GM12878 (cell line): ENCODE data around the gene SPINT1. TPM values are rescaled to one million over a fixed set of nuclear protein-coding genes. Genes with fewer than 3 reads are reported as not detected.

Experiments
- ATAC-seq: fragments of 200-7000 bp; cut with Tn5 transposase; 3 replicates; pipeline ENCODE4 v1.9.1; 2020; ENCODE audit warnings: mild to moderate bottlenecking, moderate library complexity
- BruUV-seq: library from RNA; stranded (reverse); fragments of 400-500 nt; replicated peaks from 2 replicates; lab custom pipeline; 2021; lab: Mats Ljungman, UMichigan
- CTCF ChIA-PET: fragments of 300-600 bp; sonication (Branson Sonifier 250); formaldehyde crosslinking; extraction: SDS; loops from one replicate; lab custom pipeline; 2021; ENCODE audit warnings: inconsistent platforms; lab: Yijun Ruan, JAX
- POLR2A ChIA-PET: fragments of 350-600 bp; formaldehyde crosslinking; extraction: SDS; loops from one replicate; lab custom pipeline; 2021; ENCODE audit warnings: inconsistent platforms; lab: Charles Lee
- RAD21 ChIA-PET: fragments of 300-600 bp; sonication (Branson Sonifier 250); formaldehyde crosslinking; loops from one replicate; lab custom pipeline; 2023; ENCODE audit warnings: antibody characterized with exemption; ENCODE audit not compliant: unreplicated experiment; lab: Charles Lee
- SMC1A ChIA-PET: fragments of 300-600 bp; sonication (Branson Sonifier 250); formaldehyde crosslinking; loops from one replicate; lab custom pipeline; 2023; ENCODE audit not compliant: unreplicated experiment, uncharacterized antibody; lab: Charles Lee
- DNase-seq: peaks from one replicate; pipeline ENCODE4 v3.0.0-alpha.2; 2011; ENCODE audit warnings: low read depth, low spot score
- FAIRE-seq: peaks from 3 replicates; lab custom pipeline; 2011; peaks lifted over from hg19 to GRCh38; lab: Jason Lieb, UNC
- H2AFZ ChIP-seq: 2 replicates; pipeline ENCODE4 v1.6.0; 2011; ENCODE audit warnings: low read depth, low read length, control low read depth; ENCODE audit not compliant: control insufficient read depth
- H3K27ac ChIP-seq: 2 replicates; pipeline ENCODE4 v1.5.1; 2011; ENCODE audit warnings: control low read depth; ENCODE audit not compliant: control insufficient read depth, insufficient read depth
- H3K27me3 ChIP-seq, 2 experiments: replicated peaks in 1 of 2; 2 replicates each; pipeline versions ENCODE4 v1.6.0 to v1.6.1; 2011; ENCODE audit warnings: low read length in 1 of 2; ENCODE audit not compliant: control insufficient read depth in 2 of 2, insufficient read depth in 2 of 2
- H3K36me3 ChIP-seq, 2 experiments: 2 replicates each; pipeline ENCODE4 v1.5.1; 2011; ENCODE audit warnings: low read length in 1 of 2; ENCODE audit not compliant: control insufficient read depth in 2 of 2, insufficient read depth in 2 of 2
- H3K4me1 ChIP-seq: 2 replicates; pipeline ENCODE4 v1.6.1; 2011; ENCODE audit warnings: mild to moderate bottlenecking, low read length, moderate library complexity, mixed read lengths; ENCODE audit not compliant: control insufficient read depth, insufficient read depth
- H3K4me2 ChIP-seq: 2 replicates; pipeline ENCODE4 v1.6.0; 2011; ENCODE audit warnings: control low read depth; ENCODE audit not compliant: control insufficient read depth, insufficient read depth
- H3K4me3 ChIP-seq: fragments of 200-600 bp; sonication (generic); 2 replicates; pipeline ENCODE4 v1.5.1; 2016
- H3K79me2 ChIP-seq: 2 replicates; pipeline ENCODE4 v1.6.0; 2011; ENCODE audit warnings: low read length; ENCODE audit not compliant: control insufficient read depth, insufficient read depth
- H3K9ac ChIP-seq: 2 replicates; pipeline ENCODE4 v1.8.0; 2011; ENCODE audit warnings: low read length, control low read depth, mixed read lengths; ENCODE audit not compliant: control insufficient read depth, insufficient read depth
- H3K9me3 ChIP-seq: replicated peaks from 3 replicates; pipeline ENCODE4 v1.5.1; 2011; ENCODE audit warnings: mild to moderate bottlenecking, low read length; ENCODE audit not compliant: control insufficient read depth, insufficient read depth
- H4K20me1 ChIP-seq: 2 replicates; pipeline ENCODE4 v1.6.0; 2011; ENCODE audit not compliant: control insufficient read depth, insufficient read depth
- ELK1 ChIP-seq: IDR thresholded peaks from 2 replicates; pipeline ENCODE4 v1.6.1; 2012; ENCODE audit warnings: low read depth, low read length, improper control_type of control experiment
- HDAC2 ChIP-seq: fragments of 200-600 bp; sonication (generic); IDR thresholded peaks from 2 replicates; pipeline ENCODE4 v1.6.1; 2017
- WGBS: methylation state at CpG from one replicate; pipeline ENCODE4 v1.1.6; 2016; ENCODE audit warnings: low lambda C conversion rate; ENCODE audit not compliant: insufficient replicate concordance, insufficient coverage; ENCODE audit errors: missing lambda C conversion rate; 5-methylcytosine and 5-hydroxymethylcytosine counted together
- in situ Hi-C: fragments of 300-500 bp; cut with MboI; formaldehyde crosslinking; loops from 9 replicates; pipeline ENCODE4 v1.14.3; 2018; ENCODE audit warnings: mixed read lengths
- intact Hi-C: fragments of 100-400 bp; cut with micrococcal nuclease; formaldehyde crosslinking; loops from one replicate; pipeline ENCODE4 v1.14.2; 2022; ENCODE audit not compliant: unreplicated experiment
- polyA plus RNA-seq, 11 experiments: library from polyadenylated mRNA; depleted of rRNA in 4 of 11; unstranded in 6 of 11; stranded (reverse) in 5 of 11; fragments of >200 nt; fragmentation: Nextera tagmentation in 4 of 11; fragmentation: Illumina TruSeq in 1 of 11; extraction: Ambion mirVana in 4 of 11; extraction: Trizol in 1 of 11; gene quantifications; 1 replicate in 1 of 11; 2 replicates in 10 of 11; pipeline versions ENCODE4 v1.2.1 to v1.2.3, GENCODE V29; 2011 to 2016; ENCODE audit warnings: inconsistent platforms in 2 of 11, missing spikeins in 2 of 11, low read depth in 1 of 11
- total RNA-seq, 4 experiments: library from RNA; depleted of rRNA in 3 of 4; stranded (reverse); fragments of >200 nt in 3 of 4; fragmentation: Illumina TruSeq in 1 of 4; extraction: Trizol in 1 of 4; gene quantifications; 2 replicates each; pipeline versions ENCODE4 v1.2.1 to v1.2.3, GENCODE V29; 2013 to 2021
- TF ChIP-seq, protein P1 (sequence below): fragments of 450-650 bp; formaldehyde crosslinking; IDR thresholded peaks from 2 replicates; pipeline ENCODE4 v1.4.0; 2020; ENCODE audit warnings: mild to moderate bottlenecking, moderate library complexity

The SPINT1 gene
- total and polyA plus RNA-seq, 10 of the 15 experiments (the other 5 are each of a cell fraction or from before 2014, with no cell fraction given), result 3.5 to 28.6 (median 10.2) TPM

DNA sequence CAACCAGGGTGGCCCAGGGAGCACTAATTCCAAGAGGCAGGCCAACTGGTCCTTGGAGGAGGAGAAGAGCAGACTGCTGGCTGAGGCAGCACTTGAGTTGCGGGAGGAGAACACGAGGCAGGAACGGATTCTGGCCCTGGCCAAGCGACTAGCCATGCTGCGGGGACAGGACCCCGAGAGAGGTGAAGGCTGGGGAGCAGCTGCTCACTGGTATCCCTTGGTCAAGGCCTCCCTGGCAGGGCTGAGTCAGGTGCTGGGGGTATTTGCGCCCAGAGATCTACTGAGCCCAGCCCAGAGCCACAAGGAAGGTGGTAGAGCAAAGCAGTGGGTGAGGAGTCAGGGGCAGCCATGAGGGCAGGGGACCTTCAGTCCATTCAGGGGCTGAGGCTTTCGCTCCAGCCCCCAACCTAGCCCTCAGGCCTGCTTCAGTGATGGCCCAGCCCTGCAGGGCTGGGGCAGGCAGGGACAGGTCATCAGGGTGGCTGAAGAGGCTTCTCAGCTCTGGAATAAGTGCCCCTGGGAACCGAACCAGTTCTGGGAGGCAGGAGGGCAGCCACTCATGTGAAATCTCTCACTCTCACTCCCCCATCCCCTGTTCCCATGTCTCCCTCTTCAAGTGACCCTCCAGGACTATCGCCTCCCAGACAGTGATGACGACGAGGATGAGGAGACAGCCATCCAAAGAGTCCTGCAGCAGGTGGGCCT lies 31.0 kb upstream of the SPINT1 start:
- Histone ChIP-seq H4K20me1 (no peaks in the 10 kb centered on the region), H3K4me3 (no peak overlapping the region), H3K27me3 (no peaks in the 10 kb centered on the region), H3K9ac (no peak overlapping the region), H2AFZ (no peak overlapping the region), H3K27ac (no peak overlapping the region), H3K9me3 (no peaks in the 10 kb centered on the region), H3K4me1 (peaks cover 12% of the 10 kb centered on the region; the same call in 1 of the 2 replicates), H3K36me3 (peaks cover 0 to 8% of the 10 kb centered on the region in 2 experiments; a peak in 3 of 4 replicates), H3K4me2 (no peak overlapping the region), H3K79me2 (peaks cover 5% of the 10 kb centered on the region)
- SMC1A ChIA-PET, result interaction anchor here (1.7 kb wide), 1 partner anchor 34 kb away, joined by 4 read pairs; no protein-coding TSS in a partner anchor
- TF ChIP-seq, protein P1, sequence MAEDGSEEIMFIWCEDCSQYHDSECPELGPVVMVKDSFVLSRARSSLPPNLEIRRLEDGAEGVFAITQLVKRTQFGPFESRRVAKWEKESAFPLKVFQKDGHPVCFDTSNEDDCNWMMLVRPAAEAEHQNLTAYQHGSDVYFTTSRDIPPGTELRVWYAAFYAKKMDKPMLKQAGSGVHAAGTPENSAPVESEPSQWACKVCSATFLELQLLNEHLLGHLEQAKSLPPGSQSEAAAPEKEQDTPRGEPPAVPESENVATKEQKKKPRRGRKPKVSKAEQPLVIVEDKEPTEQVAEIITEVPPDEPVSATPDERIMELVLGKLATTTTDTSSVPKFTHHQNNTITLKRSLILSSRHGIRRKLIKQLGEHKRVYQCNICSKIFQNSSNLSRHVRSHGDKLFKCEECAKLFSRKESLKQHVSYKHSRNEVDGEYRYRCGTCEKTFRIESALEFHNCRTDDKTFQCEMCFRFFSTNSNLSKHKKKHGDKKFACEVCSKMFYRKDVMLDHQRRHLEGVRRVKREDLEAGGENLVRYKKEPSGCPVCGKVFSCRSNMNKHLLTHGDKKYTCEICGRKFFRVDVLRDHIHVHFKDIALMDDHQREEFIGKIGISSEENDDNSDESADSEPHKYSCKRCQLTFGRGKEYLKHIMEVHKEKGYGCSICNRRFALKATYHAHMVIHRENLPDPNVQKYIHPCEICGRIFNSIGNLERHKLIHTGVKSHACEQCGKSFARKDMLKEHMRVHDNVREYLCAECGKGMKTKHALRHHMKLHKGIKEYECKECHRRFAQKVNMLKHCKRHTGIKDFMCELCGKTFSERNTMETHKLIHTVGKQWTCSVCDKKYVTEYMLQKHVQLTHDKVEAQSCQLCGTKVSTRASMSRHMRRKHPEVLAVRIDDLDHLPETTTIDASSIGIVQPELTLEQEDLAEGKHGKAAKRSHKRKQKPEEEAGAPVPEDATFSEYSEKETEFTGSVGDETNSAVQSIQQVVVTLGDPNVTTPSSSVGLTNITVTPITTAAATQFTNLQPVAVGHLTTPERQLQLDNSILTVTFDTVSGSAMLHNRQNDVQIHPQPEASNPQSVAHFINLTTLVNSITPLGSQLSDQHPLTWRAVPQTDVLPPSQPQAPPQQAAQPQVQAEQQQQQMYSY, result no peak
- TF ChIP-seq HDAC2, result no peak
- TF ChIP-seq ELK1, result no peak
- FAIRE-seq (no peak), DNase-seq (no peak), ATAC-seq (no peak)
- POLR2A ChIA-PET, result interaction anchor here (0.6 kb wide), 1 partner anchor 29 kb away, joined by 4 read pairs; no protein-coding TSS in a partner anchor
- WGBS, result 94% methylated on average over 11 of the region's 12 CpGs
- intact Hi-C loops, result no loop called here
- RAD21 ChIA-PET, result no interaction called here
- CTCF ChIA-PET, result interaction anchor here (1.2 kb wide), 1 partner anchor 50 kb away, joined by 3 read pairs; no protein-coding TSS in a partner anchor
- BruUV-seq, result no TSS peak
- in situ Hi-C loops, result no loop called here
